ENCODE results near the gene ARHGAP42.

- TF ChIP-seq, protein P1, sequence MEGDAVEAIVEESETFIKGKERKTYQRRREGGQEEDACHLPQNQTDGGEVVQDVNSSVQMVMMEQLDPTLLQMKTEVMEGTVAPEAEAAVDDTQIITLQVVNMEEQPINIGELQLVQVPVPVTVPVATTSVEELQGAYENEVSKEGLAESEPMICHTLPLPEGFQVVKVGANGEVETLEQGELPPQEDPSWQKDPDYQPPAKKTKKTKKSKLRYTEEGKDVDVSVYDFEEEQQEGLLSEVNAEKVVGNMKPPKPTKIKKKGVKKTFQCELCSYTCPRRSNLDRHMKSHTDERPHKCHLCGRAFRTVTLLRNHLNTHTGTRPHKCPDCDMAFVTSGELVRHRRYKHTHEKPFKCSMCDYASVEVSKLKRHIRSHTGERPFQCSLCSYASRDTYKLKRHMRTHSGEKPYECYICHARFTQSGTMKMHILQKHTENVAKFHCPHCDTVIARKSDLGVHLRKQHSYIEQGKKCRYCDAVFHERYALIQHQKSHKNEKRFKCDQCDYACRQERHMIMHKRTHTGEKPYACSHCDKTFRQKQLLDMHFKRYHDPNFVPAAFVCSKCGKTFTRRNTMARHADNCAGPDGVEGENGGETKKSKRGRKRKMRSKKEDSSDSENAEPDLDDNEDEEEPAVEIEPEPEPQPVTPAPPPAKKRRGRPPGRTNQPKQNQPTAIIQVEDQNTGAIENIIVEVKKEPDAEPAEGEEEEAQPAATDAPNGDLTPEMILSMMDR (IDR thresholded peaks at IDR 0.05): no peak
- no peak for TF ChIP-seq POLR2A (IDR thresholded peaks at IDR 0.05)
Observed at GRCh38 chr11:100835854-100836253, 148.8 kb downstream of the ARHGAP42 start.
